Motor neuron (in vitro differentiated cells): ENCODE measurements around the gene ABCG5. TPM values are rescaled to one million over a fixed set of nuclear protein-coding genes. Genes with fewer than 3 reads are reported as not detected.

ENCODE experiments used
- ATAC-seq, 8 experiments: fragments of 200-7000 bp; cut with Tn5 transposase; replicated peaks in 6 of 8; 2 replicates each; pipeline ENCODE4 v1.8.0; 2021; ENCODE audit warnings: mild to moderate bottlenecking in 8 of 8, moderate library complexity in 8 of 8
- H3K27ac ChIP-seq, 2 donors: fragments of 250-450 bp; sonication (Bioruptor Pico); 2 replicates each; pipeline ENCODE4 v1.9.0; 2021; ENCODE audit warnings: antibody characterized with exemption in 2 of 2, mild to moderate bottlenecking in 2 of 2, moderate library complexity in 1 of 2
- H3K4me1 ChIP-seq, 2 donors: fragments of 250-450 bp; sonication (Bioruptor Pico); replicated peaks in 1 of 2; 2 replicates each; pipeline ENCODE4 v1.6.1; 2021; ENCODE audit warnings: antibody characterized with exemption in 2 of 2, mild to moderate bottlenecking in 2 of 2, moderate library complexity in 1 of 2
- H3K4me3 ChIP-seq, 5 donors: fragments of 250-450 bp; sonication (Bioruptor Pico); 2 replicates each; pipeline ENCODE4 v1.9.0; 2021; ENCODE audit warnings: antibody characterized with exemption in 5 of 5, mild to moderate bottlenecking in 5 of 5, moderate library complexity in 4 of 5
- WGBS, 10 experiments: fragments of 450-650 bp; shearing (Covaris generic); methylation state at CpG; one replicate each; pipeline ENCODE4 v1.0.0; 2022; 5-methylcytosine and 5-hydroxymethylcytosine counted together
- in situ Hi-C, 9 experiments: fragments of 400-800 bp; cut with MboI; loops; one replicate each; pipeline ENCODE4 v1.15.0; 2021; ENCODE audit warnings: low sequenced_read_pairs in 9 of 9, low pct_unique_long_range_greater_than_20kb in 2 of 9; ENCODE audit not compliant: unreplicated experiment in 9 of 9
- total RNA-seq, 8 experiments: library from RNA; unstranded; fragments of 300-600 nt; gene quantifications; 2 replicates each; pipeline versions ENCODE4 v1.2.3 to v1.2.4, GENCODE V29; 2022

The ABCG5 gene
- total RNA-seq, 8 experiments from 2014 or later = 0.05 to 0.43 (median 0.19) TPM

DNA sequence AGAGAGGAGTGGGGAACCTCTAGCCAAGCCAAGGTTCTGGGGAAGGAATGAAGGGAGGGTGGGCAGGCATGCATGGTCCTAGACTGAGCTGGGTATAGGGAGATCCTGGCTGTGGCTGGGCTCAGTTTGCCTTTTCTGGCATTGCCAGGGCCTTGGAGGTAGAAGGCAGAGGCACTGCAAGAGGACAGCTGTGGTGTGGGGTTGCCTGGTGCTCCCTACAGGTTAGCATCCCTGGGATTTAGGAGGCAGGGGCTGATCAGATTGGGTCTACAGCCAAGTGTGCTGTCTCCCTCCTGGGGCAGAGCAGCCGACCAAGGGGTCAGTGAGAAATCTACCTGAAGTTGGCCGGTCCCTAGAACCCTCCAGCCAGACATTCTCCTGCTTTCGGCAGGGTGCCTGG, 16.0 kb upstream of the ABCG5 start:
- H3K27ac ChIP-seq = no peak overlapping the region
- WGBS, 10 experiments = 8 to 100% (median 51%) methylated on average over 2 to 3 of the region's 3 CpGs; no CpG with 5 or more reads in 4 of the 10 experiments
- no peak for ATAC-seq
- in situ Hi-C loops = no loop called here
- H3K4me3 ChIP-seq = no peak overlapping the region
- H3K4me1 ChIP-seq = no peaks in the 10 kb centered on the region

DNA sequence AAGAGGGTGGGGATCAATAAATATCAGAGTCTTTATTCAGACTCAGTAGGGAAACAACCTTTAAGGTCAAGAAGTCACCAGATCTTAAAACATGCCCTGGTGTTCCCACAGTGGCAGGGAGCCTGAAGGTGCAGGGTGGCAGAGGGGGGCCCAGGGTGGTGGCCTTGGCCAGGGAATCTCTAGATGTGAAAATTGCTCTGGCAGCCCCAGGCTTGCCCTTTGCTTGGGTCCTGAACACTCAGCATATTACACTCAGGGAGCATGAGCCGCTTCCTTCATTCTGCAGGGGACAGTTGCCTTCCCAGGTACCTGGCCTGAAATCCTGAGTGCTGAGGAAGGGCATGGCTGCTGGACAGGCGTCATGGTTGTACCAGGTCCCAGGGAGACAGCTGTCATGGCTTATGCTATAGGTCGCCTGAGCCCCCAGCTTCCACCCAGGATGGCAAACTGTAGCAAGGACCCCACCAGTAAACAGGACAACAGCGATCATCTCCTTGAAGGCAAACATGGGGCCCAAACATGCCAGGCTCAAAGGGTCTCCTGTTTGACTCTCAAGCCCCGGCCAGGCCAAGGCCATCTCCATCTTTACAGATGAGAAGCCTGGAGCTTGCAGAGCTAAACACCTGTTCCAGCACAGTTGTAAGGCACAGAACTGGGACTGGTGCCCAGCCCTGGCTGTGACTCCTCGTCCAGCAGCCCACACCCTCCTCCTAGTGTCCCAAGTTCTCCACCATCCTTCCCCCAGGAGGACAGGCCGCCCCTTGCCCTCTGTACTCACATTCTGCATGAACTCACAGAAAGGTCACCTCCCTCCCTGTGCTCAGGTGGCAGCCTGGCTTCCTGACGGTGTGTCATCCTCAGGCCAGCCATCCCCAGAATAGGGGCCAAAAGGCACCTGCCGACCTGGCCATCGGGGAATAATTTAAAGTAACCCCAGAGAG, 14.8 kb upstream of the ABCG5 start:
- in situ Hi-C loops = no loop called here
- 33 to 83% (median 71%) methylated on average over 1 to 5 of the region's 10 CpGs; no CpG with 5 or more reads in 2 of the 10 experiments for WGBS, 10 experiments
- no peak for ATAC-seq
- Histone ChIP-seq H3K4me1 (no peaks in the 10 kb centered on the region), H3K4me3 (no peak overlapping the region), H3K27ac (no peak overlapping the region)

DNA sequence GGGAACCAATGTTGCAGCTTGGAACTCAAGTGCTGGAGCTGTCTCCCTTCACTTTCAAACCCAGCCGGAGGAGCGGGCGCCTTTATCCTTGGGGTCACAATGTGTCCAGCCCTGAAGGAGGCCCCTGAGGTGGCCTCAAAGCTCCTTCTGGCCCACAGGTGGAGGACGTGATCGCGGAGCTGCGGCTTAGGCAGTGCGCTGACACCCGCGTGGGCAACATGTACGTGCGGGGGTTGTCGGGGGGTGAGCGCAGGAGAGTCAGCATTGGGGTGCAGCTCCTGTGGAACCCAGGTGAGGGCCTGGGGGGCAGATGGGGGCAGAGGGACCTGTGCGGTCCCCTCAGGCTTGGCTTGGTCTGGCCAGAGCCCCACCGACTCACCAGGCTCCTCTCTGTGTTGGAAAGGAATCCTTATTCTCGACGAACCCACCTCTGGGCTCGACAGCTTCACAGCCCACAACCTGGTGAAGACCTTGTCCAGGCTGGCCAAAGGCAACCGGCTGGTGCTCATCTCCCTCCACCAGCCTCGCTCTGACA, 13.6 kb upstream of the ABCG5 start:
- 60 to 100% (median 80%) methylated on average over 1 to 5 of the region's 21 CpGs; no CpG with 5 or more reads in 5 of the 10 experiments for whole genome bisulfite sequencing, 10 experiments
- in situ Hi-C loops = no loop called here
- ATAC-seq = no peak

DNA sequence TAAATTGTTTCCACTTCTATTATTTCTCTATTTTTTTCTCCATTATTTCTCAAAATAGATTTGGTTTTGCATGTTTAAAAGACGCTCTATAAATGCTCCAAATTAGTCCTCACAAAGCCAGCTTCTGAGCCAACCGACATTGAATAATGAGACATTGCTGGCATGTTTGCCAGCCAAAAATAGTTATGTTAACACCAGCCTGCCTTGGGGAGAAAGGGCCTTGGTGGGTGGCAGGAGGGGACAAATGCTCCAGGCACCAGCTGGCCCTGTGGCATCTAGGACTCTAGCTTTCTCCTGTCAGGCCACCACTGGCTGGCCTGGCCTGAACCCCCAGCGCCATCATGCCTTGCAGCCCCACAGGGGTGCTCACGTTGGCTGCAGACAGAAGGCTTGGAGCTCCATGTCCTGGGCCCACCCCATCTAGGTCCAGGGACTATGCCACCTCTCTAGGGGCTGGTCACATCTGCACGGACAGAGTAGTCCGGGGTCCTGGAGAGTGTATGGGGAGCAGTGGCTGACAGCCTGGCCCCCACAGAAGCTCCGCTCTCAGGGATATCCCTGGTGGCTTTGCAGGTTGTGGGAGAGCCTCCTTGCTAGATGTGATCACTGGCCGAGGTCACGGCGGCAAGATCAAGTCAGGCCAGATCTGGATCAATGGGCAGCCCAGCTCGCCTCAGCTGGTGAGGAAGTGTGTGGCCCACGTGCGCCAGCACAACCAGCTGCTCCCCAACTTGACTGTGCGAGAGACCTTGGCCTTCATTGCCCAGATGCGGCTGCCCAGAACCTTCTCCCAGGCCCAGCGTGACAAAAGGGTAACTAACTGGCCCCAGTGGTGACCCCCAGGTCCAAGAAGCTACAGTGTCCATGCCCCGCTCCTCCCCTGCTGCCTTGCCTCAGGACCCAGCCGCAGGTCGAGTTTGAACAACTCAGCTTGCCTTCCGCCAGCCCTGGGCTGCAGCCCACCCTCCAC, 12.7 kb upstream of the ABCG5 start:
- Histone ChIP-seq H3K4me1 (no peaks in the 10 kb centered on the region), H3K4me3 (no peak overlapping the region), H3K27ac (no peak overlapping the region)
- no peak for ATAC-seq
- 13 to 100% (median 81%) methylated on average over 1 to 8 of the region's 20 CpGs for WGBS, 10 experiments
- in situ Hi-C loops = no loop called here

More for the DNA sequence above, 13.6 kb upstream of the ABCG5 start:
- Histone ChIP-seq H3K4me3 (no peak overlapping the region), H3K4me1 (no peaks in the 10 kb centered on the region), H3K27ac (no peak overlapping the region)

DNA sequence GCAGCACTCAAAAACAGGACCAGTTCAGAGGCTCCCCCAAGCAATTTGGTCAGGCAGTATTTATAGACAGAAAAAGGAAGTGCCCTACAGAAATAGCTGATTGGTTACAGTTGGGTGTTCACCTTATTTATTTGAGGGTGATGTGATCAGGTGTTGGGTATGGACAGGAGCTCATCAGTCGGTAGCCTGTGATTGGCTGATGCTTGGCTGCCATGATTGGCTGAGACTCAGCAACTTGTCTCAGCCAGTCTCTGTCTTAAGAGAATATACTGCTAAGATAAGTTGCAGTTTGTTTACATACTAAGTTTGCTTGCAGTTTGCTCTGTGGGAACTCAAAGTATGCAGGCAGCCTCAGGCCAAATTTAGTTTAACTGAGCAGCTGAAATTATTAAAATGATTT, 9.6 kb upstream of the ABCG5 start:
- Histone ChIP-seq H3K27ac (no peak overlapping the region), H3K4me1 (no peaks in the 10 kb centered on the region), H3K4me3 (no peak overlapping the region)
- ATAC-seq = peak in 1 of 8 experiments; percentile 52
- in situ Hi-C loops = no loop called here
- 29 to 100% (median 71%) methylated on average over 1 of the region's 1 CpG; no CpG with 5 or more reads in 5 of the 10 experiments for WGBS, 10 experiments

DNA sequence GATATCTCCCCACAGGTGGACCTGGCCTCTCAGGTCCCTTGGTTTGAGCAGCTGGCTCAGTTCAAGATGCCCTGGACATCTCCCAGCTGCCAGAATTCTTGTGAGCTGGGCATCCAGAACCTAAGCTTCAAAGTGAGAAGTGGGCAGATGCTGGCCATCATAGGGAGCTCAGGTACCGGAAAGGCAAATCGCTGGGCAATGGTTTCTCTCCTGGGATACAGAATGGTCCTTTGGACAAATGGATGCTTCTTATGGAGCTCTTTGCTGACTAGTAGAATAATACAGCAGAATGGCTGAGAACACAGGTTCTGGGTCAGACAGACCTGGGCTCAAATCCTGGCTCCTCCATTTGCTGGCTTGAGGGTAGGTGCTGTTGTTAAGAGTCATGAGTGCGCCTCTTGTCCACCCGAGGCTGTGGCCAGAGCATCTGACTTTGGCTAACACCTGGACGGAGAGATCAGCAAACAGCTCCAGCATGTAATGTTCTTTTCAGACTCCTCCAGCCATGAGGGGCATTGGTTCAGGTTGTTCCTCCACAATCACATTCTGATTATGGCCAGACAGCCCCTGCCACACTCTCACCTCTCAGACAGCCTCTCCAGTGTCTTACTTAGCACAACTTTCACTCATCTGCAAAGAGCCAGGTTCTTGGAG, 7.6 kb upstream of the ABCG5 start:
- no peak for ATAC-seq
- 49 to 83% (median 72%) methylated on average over 1 to 4 of the region's 5 CpGs; no CpG with 5 or more reads in 4 of the 10 experiments for WGBS, 10 experiments
- in situ Hi-C loops = no loop called here
- Histone ChIP-seq H3K4me1 (no peaks in the 10 kb centered on the region), H3K4me3 (no peak overlapping the region), H3K27ac (no peak overlapping the region)

DNA sequence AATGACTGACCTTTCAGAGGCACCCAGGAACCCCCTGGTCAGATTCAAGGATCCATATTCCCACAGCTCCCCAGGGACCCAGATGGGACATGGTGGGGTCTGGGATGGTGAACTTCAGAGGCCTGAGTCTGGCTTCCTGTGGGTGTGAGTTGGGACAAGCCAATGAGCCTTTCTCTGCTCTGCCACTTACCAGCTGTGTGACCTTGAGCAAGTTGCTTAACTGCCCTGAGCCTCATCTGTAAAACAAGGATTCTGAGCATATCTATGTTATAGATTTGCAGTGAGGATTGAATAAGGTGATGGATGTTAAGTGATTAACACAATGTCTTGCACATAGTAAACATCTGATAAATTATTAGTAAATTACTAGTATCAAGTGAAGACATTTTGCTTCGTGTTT, 6.5 kb upstream of the ABCG5 start:
- Histone ChIP-seq H3K4me3 (no peak overlapping the region), H3K4me1 (no peaks in the 10 kb centered on the region), H3K27ac (no peak overlapping the region)
- in situ Hi-C loops = no loop called here
- WGBS, 10 experiments = 0 to 80% (median 38%) methylated on average over 1 of the region's 1 CpG; no CpG with 5 or more reads in 3 of the 10 experiments
- ATAC-seq = no peak

DNA sequence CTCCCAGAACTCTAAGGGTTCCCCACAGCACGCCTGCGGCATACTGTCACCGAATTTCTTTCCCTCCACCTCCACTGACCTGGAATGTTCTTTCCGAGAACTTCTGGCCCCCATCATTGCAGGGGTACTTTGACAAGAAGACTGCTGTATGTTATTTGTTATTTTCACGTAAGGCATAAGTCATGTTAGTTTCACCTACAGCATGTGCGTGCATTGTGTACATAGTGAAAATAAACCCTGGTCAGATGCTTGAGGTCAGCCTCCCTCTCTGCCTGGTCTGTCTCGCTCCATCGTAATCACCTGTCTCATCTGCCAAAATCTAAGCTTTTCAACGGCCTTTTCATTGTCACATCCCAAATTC, 4.2 kb upstream of the ABCG5 start:
- ATAC-seq = no peak
- H3K27ac ChIP-seq = no peak overlapping the region
- WGBS, 10 experiments = 0 to 100% (median 80%) methylated on average over 1 to 8 of the region's 9 CpGs; no CpG with 5 or more reads in 3 of the 10 experiments
- no peak overlapping the region for H3K4me3 ChIP-seq
- no peaks in the 10 kb centered on the region for H3K4me1 ChIP-seq
- in situ Hi-C loops = no loop called here

DNA sequence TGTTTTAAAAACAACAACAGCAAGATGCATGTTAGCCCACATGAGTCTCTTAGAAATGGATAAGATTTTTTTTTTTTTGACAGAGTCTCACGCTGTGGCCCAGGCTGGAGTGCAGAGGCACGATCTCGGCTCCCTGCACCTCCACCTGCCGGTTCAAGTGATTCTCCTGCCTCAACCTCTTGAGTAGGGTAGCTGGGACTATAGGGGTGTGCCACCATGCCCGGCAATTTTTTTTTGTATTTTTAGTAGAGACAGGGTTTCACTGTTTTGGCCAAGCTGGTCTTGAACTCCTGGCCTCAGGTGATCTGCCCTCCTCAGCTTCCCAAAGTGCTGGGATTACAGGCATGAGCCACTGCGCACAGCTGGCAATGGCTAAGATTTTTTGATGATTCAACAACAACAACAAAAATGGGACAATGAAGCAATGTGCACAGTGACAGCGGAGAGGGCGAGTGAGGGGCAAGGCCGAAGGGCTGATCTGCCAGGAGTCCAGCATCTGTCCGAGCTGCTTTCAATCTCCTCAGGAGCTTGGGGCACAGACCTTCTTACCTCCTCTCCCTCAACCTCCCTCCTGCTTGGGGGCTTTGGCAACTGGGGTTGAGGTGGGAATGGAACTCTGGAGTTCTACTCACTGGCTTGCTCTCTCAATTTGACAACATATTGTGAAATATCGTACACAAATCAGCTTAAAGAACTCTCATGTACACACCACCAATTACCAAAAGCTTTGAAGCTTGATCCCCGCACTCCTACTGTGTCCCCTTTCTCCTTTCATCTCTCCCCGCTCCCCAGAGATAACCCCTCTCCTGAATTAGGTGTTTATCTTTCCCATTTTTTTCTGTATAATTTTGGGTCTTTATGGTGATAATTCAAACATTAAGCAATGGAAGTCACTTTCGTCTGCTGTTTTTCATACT, 3.6 kb upstream of the ABCG5 start:
- no peak for ATAC-seq
- no peak overlapping the region for H3K4me3 ChIP-seq
- WGBS, 10 experiments = 27 to 100% (median 82%) methylated on average over 1 to 11 of the region's 14 CpGs
- in situ Hi-C loops = no loop called here
- no peak overlapping the region for H3K27ac ChIP-seq
- no peaks in the 10 kb centered on the region for H3K4me1 ChIP-seq

DNA sequence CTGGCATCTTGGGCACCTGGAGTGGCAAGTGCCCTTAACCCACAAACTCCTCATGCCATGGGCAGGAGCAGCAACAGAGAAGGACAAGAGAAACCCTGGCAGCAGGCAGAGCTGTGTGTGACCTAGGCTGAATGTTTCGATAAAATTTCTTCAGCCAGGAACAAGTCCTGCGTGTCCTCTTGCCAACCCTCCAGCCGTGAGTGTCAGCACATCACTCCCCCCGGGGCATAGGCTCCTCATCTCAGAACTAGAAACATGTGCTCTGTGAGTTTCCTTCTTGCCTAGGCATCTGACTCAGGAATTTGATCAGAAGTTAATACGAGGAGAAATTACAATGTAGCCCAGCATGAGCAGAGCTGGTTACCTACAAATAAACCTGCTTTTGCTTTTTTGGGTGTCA, 2.3 kb upstream of the ABCG5 start:
- 0 to 100% (median 54%) methylated on average over 1 to 4 of the region's 5 CpGs; no CpG with 5 or more reads in 4 of the 10 experiments for WGBS, 10 experiments
- peak in 1 of 8 experiments; percentile 51 for ATAC-seq
- in situ Hi-C loops = no loop called here
- Histone ChIP-seq H3K4me1 (no peaks in the 10 kb centered on the region), H3K4me3 (no peak overlapping the region), H3K27ac (no peak overlapping the region)

DNA sequence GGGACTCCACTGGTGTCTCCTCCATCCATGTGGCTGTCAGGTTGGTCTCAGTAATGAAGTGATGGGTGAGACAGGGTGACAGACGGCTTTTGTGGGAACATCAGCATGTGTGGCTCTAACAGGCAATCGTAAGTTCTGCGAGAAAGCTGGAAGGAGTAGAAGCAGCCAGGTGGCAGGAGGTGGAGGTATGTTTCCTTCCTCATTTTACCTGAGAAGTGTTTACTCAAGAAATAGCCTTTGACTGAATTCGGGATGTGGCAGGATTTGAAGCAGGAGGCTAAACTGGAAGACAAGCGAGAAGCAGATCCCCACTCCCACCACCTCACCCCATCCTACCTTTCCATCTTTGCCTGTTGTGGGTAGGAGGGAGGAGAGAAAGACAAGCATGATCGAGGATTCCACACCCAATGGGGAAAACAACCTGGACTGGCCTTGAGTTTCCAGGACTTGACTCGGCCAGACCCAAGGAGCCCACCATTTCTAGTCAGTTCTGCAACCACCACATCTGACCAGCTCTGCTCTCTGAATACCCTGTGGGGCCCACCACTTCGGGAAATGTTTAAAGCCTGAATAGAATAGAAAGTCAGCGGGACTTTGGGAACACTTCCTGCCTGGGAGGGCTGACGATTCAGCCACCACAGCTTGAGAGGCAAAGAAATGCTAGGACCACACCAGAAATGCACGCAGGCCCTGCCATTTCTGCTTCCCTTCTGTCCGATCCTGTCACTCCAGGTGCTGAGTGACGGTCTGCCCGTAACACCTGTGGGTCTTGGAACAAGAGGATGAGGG, 1.3 kb upstream of the ABCG5 start:
- no peak for ATAC-seq
- Histone ChIP-seq H3K27ac (no peak overlapping the region), H3K4me1 (no peaks in the 10 kb centered on the region), H3K4me3 (no peak overlapping the region)
- in situ Hi-C loops = no loop called here
- WGBS, 10 experiments = 33 to 68% (median 60%) methylated on average over 1 to 13 of the region's 14 CpGs; no CpG with 5 or more reads in 3 of the 10 experiments
